HFF-Myc (cell line): ENCODE measurements around the gene WWOX.

Source experiments
- DNase-seq: peaks from one replicate; pipeline ENCODE4 v3.0.0-alpha.2; 2011; ENCODE audit warnings: low read depth; ENCODE audit errors: extremely low read depth
- H3K4me3 ChIP-seq: replicated peaks from 2 replicates; pipeline ENCODE4 v1.5.1; 2011; ENCODE audit warnings: low read depth, mild to moderate bottlenecking, control low read depth, low read length
- TF ChIP-seq, protein P1 (sequence below): IDR thresholded peaks from 2 replicates; pipeline ENCODE4 v1.5.1; 2012; ENCODE audit warnings: mild to moderate bottlenecking, low read depth, low read length, control low read depth; ENCODE audit errors: missing control alignments

The WWOX gene

DNA sequence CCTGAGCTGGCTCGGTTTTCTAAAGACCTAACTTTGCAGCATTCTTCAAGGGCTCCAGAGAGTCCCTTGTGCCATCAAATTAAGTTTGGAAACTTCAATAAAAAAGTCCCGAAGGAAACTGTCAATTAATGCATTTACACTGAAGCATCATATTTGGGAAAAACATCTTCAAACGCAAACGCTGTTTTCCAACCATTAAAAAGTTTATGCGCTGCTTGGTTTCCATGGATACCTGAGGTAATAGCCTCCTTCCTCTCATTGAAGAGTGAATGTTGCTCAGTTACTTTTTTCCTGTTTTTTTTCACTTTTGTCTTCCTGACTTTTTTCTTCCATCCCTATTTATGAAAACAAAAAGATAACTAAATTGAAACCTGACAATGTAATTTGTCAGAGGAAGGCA lies 1102.0 kb downstream of the WWOX start:
- no peak overlapping the region for H3K4me3 ChIP-seq
- TF ChIP-seq, protein P1, sequence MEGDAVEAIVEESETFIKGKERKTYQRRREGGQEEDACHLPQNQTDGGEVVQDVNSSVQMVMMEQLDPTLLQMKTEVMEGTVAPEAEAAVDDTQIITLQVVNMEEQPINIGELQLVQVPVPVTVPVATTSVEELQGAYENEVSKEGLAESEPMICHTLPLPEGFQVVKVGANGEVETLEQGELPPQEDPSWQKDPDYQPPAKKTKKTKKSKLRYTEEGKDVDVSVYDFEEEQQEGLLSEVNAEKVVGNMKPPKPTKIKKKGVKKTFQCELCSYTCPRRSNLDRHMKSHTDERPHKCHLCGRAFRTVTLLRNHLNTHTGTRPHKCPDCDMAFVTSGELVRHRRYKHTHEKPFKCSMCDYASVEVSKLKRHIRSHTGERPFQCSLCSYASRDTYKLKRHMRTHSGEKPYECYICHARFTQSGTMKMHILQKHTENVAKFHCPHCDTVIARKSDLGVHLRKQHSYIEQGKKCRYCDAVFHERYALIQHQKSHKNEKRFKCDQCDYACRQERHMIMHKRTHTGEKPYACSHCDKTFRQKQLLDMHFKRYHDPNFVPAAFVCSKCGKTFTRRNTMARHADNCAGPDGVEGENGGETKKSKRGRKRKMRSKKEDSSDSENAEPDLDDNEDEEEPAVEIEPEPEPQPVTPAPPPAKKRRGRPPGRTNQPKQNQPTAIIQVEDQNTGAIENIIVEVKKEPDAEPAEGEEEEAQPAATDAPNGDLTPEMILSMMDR: no peak

DNA sequence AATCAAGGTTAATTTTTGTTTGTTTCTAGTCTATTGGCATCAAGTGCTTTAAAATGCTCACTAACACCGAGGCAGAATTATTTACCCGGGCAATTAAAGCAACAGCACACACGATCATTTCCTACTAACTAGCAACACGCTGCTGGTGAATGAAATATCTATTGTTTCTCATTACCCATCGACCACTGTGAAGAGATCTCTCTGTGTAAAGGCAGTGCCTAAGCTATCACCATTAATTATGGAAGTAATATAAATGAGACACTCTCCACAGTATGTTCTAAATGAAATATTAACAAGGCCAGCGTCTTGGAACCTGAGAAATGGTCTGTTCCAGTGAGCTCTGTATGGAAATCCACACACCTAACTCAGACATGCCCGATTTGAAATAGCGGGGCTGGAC lies 1103.5 kb downstream of the WWOX start:
- DNase-seq: no peak
- TF ChIP-seq, protein P1: no peak
- H3K4me3 ChIP-seq: no peak overlapping the region

More for the DNA sequence above, 1102.0 kb downstream of the WWOX start:
- no peak for DNase-seq

DNA sequence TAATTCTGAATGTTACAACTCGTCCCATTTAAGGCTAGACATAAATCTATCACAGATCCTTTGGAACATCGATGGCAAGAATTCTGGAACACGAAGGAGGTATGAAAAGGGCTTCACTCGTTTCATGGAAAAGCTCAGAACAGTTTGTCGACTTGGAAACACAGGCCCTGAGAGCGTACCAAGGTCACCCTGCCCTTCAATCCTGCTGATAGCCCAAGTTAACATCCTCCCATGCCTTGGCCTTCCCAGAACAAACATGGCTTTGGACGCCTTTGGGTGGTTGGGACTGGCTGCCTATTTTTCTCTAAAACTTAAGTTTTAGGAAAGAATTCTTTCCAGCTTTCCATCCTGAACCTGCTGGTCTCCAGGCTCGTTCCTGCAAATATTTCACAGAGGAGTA lies 1105.0 kb downstream of the WWOX start:
- DNase-seq: no peak
- TF ChIP-seq, protein P1: no peak
- H3K4me3 ChIP-seq: no peak overlapping the region

DNA sequence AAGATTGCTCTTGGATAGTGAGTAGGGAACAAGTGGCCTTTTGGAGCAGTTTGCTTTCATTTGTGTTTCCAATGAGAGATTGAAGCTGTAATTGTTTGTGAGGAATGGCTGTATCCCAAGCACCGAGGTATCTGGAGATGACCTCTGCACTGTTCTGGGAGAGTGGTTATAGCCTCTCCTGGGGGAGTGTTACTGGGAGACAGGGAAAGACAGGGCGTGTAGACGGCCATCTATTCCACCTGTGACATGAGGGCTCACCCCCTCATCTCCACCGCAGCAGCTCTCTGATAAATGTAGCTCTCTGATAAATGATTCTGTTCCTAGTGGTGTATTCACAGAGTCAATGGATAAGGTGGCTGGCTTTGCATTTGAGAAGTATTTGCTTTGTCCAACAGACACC lies 1107.4 kb downstream of the WWOX start:
- no peak for DNase-seq
- TF ChIP-seq, protein P1: no peak
- no peak overlapping the region for H3K4me3 ChIP-seq

DNA sequence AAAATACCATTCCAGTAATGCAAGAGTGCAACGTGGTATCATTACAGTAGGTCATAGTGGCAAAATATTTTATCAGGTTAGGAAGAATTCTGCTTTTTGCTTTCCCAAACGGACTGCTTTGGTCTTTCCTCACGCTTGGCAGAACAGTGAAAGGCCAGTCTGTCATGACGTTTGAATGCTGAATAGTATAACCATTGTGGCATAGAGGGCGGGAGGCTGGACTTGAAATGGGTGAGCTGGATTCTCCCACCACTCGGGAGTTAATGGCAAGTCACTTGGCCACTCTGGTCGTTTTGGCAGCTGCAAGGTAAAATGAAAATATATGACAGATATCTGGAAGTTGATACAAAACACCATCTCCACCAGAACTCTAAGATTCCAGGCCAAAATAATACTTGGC lies 1109.9 kb downstream of the WWOX start:
- DNase-seq: no peak
- TF ChIP-seq, protein P1: no peak
- no peak overlapping the region for H3K4me3 ChIP-seq

DNA sequence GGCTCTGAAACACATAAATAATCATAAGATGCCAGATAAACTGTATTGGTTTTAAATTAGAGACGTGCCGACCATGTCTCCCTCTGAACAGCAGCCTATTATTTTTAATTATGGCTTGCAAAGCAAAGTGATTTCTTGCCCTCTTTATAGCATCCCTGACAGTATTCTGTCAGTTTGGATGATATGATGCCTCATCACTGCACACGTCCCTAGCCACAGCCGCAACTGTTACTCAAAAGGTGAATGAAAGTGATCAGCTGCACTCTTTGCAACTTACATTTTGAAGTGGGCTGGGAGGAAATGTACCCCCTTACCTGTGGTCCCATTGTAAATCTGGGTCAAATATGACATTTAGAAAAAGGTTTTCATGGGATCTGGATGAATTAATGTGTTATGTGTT lies 1111.2 kb downstream of the WWOX start:
- no peak overlapping the region for H3K4me3 ChIP-seq
- no peak for DNase-seq
- TF ChIP-seq, protein P1: no peak

DNA sequence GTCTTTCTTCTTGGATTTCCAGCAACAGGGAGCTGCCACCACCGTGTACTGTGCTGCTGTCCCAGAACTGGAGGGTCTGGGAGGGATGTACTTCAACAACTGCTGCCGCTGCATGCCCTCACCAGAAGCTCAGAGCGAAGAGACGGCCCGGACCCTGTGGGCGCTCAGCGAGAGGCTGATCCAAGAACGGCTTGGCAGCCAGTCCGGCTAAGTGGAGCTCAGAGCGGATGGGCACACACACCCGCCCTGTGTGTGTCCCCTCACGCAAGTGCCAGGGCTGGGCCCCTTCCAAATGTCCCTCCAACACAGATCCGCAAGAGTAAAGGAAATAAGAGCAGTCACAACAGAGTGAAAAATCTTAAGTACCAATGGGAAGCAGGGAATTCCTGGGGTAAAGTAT lies 1112.1 kb downstream of the WWOX start:
- no peak for DNase-seq
- H3K4me3 ChIP-seq: no peak overlapping the region
- TF ChIP-seq, protein P1: no peak
